ENCODE results near the gene DEAF1.

DEAF1 gene

GRCh38 chr11:608791-609251 is 86.2 kb downstream of the DEAF1 start:
- no peak for DNase-seq

- no peak for DNase-seq
Measured at GRCh38 chr11:607971-608659, 86.9 kb downstream of the DEAF1 start.

GRCh38 chr11:607020-607780 is 87.8 kb downstream of the DEAF1 start:
- no peak for DNase-seq

- no peak for DNase-seq
Measured at GRCh38 chr11:606245-606644, 88.8 kb downstream of the DEAF1 start.

GRCh38 chr11:605286-606129 is 89.5 kb downstream of the DEAF1 start:
- no peak for DNase-seq

GRCh38 chr11:603154-603553 is 91.9 kb downstream of the DEAF1 start:
- DNase-seq: no peak

GRCh38 chr11:601573-602245 is 93.3 kb downstream of the DEAF1 start:
- no peak for DNase-seq

- DNase-seq: no peak
Measured at GRCh38 chr11:598005-598680, 96.9 kb downstream of the DEAF1 start.

- DNase-seq: no peak
Measured at GRCh38 chr11:597166-597725, 97.8 kb downstream of the DEAF1 start.

GRCh38 chr11:596374-596773 is 98.6 kb downstream of the DEAF1 start:
- no peak for DNase-seq

GRCh38 chr11:595400-595799 is 99.6 kb downstream of the DEAF1 start:
- DNase-seq: no peak
